Panc1 (cell line): ENCODE data around the gene SLC2A11.

Experiments
- CTCF ChIP-seq: fragments of 450-650 bp; IDR thresholded peaks from 2 replicates; pipeline ENCODE4 v1.5.1; 2017; ENCODE audit warnings: mild to moderate bottlenecking
- REST ChIP-seq, 2 experiments: IDR thresholded peaks; 2 replicates each; pipeline ENCODE4 v1.6.1; 2011 to 2012; ENCODE audit warnings: low read depth in 2 of 2, control low read depth in 1 of 2, low read length in 1 of 2, mild to moderate bottlenecking in 1 of 2, moderate library complexity in 1 of 2; ENCODE audit not compliant: insufficient read depth in 1 of 2

- no peak for TF ChIP-seq REST (IDR thresholded peaks at IDR 0.05; ENCODE audit: insufficient read depth in 1 of 2, low read depth in 2 of 2, low read length in 1 of 2)
- no peak for TF ChIP-seq CTCF
Measured at GRCh38 chr22:23834793-23835483, 22.7 kb upstream of the SLC2A11 start.
